GM18858 (cell line): ENCODE data around the gene FCAR.
"Not testable (repeated sequence)": the region's sequence is repeated elsewhere in the genome, so short reads cannot be mapped to it uniquely, and the experiment has no call there.

Experiments
- ATAC-seq: cut with Tn5 transposase; IDR thresholded peaks from one replicate; pipeline ENCODE4 v1.9.1; 2021; ENCODE audit not compliant: unreplicated experiment

FCAR gene

GRCh38 chr19:54893406-54893805 lies 19.4 kb downstream of the FCAR start:
- ATAC-seq: no peak

- not testable (repeated sequence) for ATAC-seq
Observed at GRCh38 chr19:54894106-54894505, 20.1 kb downstream of the FCAR start.

- no peak for ATAC-seq
Observed at GRCh38 chr19:54896036-54896435, 22.0 kb downstream of the FCAR start.

GRCh38 chr19:54898685-54899084 lies 24.6 kb downstream of the FCAR start:
- not testable (repeated sequence) for ATAC-seq

GRCh38 chr19:54899646-54900045 lies 25.6 kb downstream of the FCAR start:
- ATAC-seq: not testable (repeated sequence)

GRCh38 chr19:54901153-54901552 lies 27.1 kb downstream of the FCAR start:
- not testable (repeated sequence) for ATAC-seq

- ATAC-seq: no peak
Observed at GRCh38 chr19:54902061-54902460, 28.0 kb downstream of the FCAR start.

- ATAC-seq: no peak
Observed at GRCh38 chr19:54903303-54903702, 29.3 kb downstream of the FCAR start.

- ATAC-seq: not testable (repeated sequence)
Observed at GRCh38 chr19:54904261-54904660, 30.2 kb downstream of the FCAR start.

GRCh38 chr19:54905421-54905802 lies 31.4 kb downstream of the FCAR start:
- no peak for ATAC-seq

- ATAC-seq: no peak
Observed at GRCh38 chr19:54905803-54906511, 31.9 kb downstream of the FCAR start, which contains the start of gene NCR1. NCR1 (plus strand) TSS chr19:54906148; CDS start chr19:54906188, 40 bp downstream.

GRCh38 chr19:54906819-54907218 lies 32.8 kb downstream of the FCAR start:
- no peak for ATAC-seq

- not testable (repeated sequence) for ATAC-seq
Observed at GRCh38 chr19:54907899-54908298, 33.9 kb downstream of the FCAR start.

- no peak for ATAC-seq
Observed at GRCh38 chr19:54916822-54917221, 42.8 kb downstream of the FCAR start.

- ATAC-seq: no peak
Observed at GRCh38 chr19:54918499-54918898, 44.5 kb downstream of the FCAR start.

- ATAC-seq: not testable (repeated sequence)
Observed at GRCh38 chr19:54919646-54920563, 45.9 kb downstream of the FCAR start.

GRCh38 chr19:54921082-54921481 lies 47.0 kb downstream of the FCAR start:
- ATAC-seq: no peak

- no peak for ATAC-seq
Observed at GRCh38 chr19:54923276-54923675, 49.2 kb downstream of the FCAR start.

GRCh38 chr19:54928299-54928698 lies 54.3 kb downstream of the FCAR start:
- no peak for ATAC-seq

GRCh38 chr19:54937926-54938325 lies 63.9 kb downstream of the FCAR start:
- no peak for ATAC-seq

- no peak for ATAC-seq
Observed at GRCh38 chr19:54938906-54939305, 64.9 kb downstream of the FCAR start.

- ATAC-seq: not testable (repeated sequence)
Observed at GRCh38 chr19:54939538-54939937, 65.5 kb downstream of the FCAR start.
